GM12878 (cell line): Measurements from ENCODE around the gene SMPD2. TPM values are rescaled to one million over a fixed set of nuclear protein-coding genes. Genes with fewer than 3 reads are reported as not detected.

Source experiments
- ATAC-seq: fragments of 200-7000 bp; cut with Tn5 transposase; 3 replicates; pipeline ENCODE4 v1.9.1; 2020; ENCODE audit warnings: mild to moderate bottlenecking, moderate library complexity
- BruUV-seq: library from RNA; stranded (reverse); fragments of 400-500 nt; replicated peaks from 2 replicates; lab custom pipeline; 2021; lab: Mats Ljungman, UMichigan
- CTCF ChIA-PET: fragments of 300-600 bp; sonication (Branson Sonifier 250); formaldehyde crosslinking; extraction: SDS; loops from one replicate; lab custom pipeline; 2021; ENCODE audit warnings: inconsistent platforms; lab: Yijun Ruan, JAX
- POLR2A ChIA-PET: fragments of 350-600 bp; formaldehyde crosslinking; extraction: SDS; loops from one replicate; lab custom pipeline; 2021; ENCODE audit warnings: inconsistent platforms; lab: Charles Lee
- RAD21 ChIA-PET: fragments of 300-600 bp; sonication (Branson Sonifier 250); formaldehyde crosslinking; loops from one replicate; lab custom pipeline; 2023; ENCODE audit warnings: antibody characterized with exemption; ENCODE audit not compliant: unreplicated experiment; lab: Charles Lee
- SMC1A ChIA-PET: fragments of 300-600 bp; sonication (Branson Sonifier 250); formaldehyde crosslinking; loops from one replicate; lab custom pipeline; 2023; ENCODE audit not compliant: unreplicated experiment, uncharacterized antibody; lab: Charles Lee
- DNase-seq: peaks from one replicate; pipeline ENCODE4 v3.0.0-alpha.2; 2011; ENCODE audit warnings: low read depth, low spot score
- FAIRE-seq: peaks from 3 replicates; lab custom pipeline; 2011; peaks lifted over from hg19 to GRCh38; lab: Jason Lieb, UNC
- H2AFZ ChIP-seq: 2 replicates; pipeline ENCODE4 v1.6.0; 2011; ENCODE audit warnings: low read depth, low read length, control low read depth; ENCODE audit not compliant: control insufficient read depth
- H3K27ac ChIP-seq: 2 replicates; pipeline ENCODE4 v1.5.1; 2011; ENCODE audit warnings: control low read depth; ENCODE audit not compliant: control insufficient read depth, insufficient read depth
- H3K27me3 ChIP-seq, 2 experiments: replicated peaks in 1 of 2; 2 replicates each; pipeline versions ENCODE4 v1.6.0 to v1.6.1; 2011; ENCODE audit warnings: low read length in 1 of 2; ENCODE audit not compliant: control insufficient read depth in 2 of 2, insufficient read depth in 2 of 2
- H3K36me3 ChIP-seq, 2 experiments: 2 replicates each; pipeline ENCODE4 v1.5.1; 2011; ENCODE audit warnings: low read length in 1 of 2; ENCODE audit not compliant: control insufficient read depth in 2 of 2, insufficient read depth in 2 of 2
- H3K4me1 ChIP-seq: 2 replicates; pipeline ENCODE4 v1.6.1; 2011; ENCODE audit warnings: mild to moderate bottlenecking, low read length, moderate library complexity, mixed read lengths; ENCODE audit not compliant: control insufficient read depth, insufficient read depth
- H3K4me2 ChIP-seq: 2 replicates; pipeline ENCODE4 v1.6.0; 2011; ENCODE audit warnings: control low read depth; ENCODE audit not compliant: control insufficient read depth, insufficient read depth
- H3K4me3 ChIP-seq: fragments of 200-600 bp; sonication (generic); 2 replicates; pipeline ENCODE4 v1.5.1; 2016
- H3K79me2 ChIP-seq: 2 replicates; pipeline ENCODE4 v1.6.0; 2011; ENCODE audit warnings: low read length; ENCODE audit not compliant: control insufficient read depth, insufficient read depth
- H3K9ac ChIP-seq: 2 replicates; pipeline ENCODE4 v1.8.0; 2011; ENCODE audit warnings: low read length, control low read depth, mixed read lengths; ENCODE audit not compliant: control insufficient read depth, insufficient read depth
- H3K9me3 ChIP-seq: replicated peaks from 3 replicates; pipeline ENCODE4 v1.5.1; 2011; ENCODE audit warnings: mild to moderate bottlenecking, low read length; ENCODE audit not compliant: control insufficient read depth, insufficient read depth
- H4K20me1 ChIP-seq: 2 replicates; pipeline ENCODE4 v1.6.0; 2011; ENCODE audit not compliant: control insufficient read depth, insufficient read depth
- IKZF1 ChIP-seq: fragments of 450-650 bp; conservative IDR thresholded peaks from 2 replicates; pipeline ENCODE4 v1.6.1; 2017; ENCODE audit warnings: antibody characterized with exemption, mild to moderate bottlenecking
- KDM1A ChIP-seq: fragments of 200-600 bp; sonication (generic); IDR thresholded peaks from 2 replicates; pipeline ENCODE4 v1.6.1; 2016; ENCODE audit warnings: borderline replicate concordance
- NR2F1 ChIP-seq: fragments of 450-650 bp; conservative IDR thresholded peaks from 2 replicates; pipeline ENCODE4 v1.6.1; 2017; ENCODE audit warnings: mild to moderate bottlenecking
- PAX8 ChIP-seq: fragments of 450-650 bp; IDR thresholded peaks from 2 replicates; pipeline ENCODE4 v1.6.1; 2017; ENCODE audit warnings: mild to moderate bottlenecking, moderate library complexity
- WGBS: methylation state at CpG from one replicate; pipeline ENCODE4 v1.1.6; 2016; ENCODE audit warnings: low lambda C conversion rate; ENCODE audit not compliant: insufficient replicate concordance, insufficient coverage; ENCODE audit errors: missing lambda C conversion rate; 5-methylcytosine and 5-hydroxymethylcytosine counted together
- in situ Hi-C: fragments of 300-500 bp; cut with MboI; formaldehyde crosslinking; loops from 9 replicates; pipeline ENCODE4 v1.14.3; 2018; ENCODE audit warnings: mixed read lengths
- intact Hi-C: fragments of 100-400 bp; cut with micrococcal nuclease; formaldehyde crosslinking; loops from one replicate; pipeline ENCODE4 v1.14.2; 2022; ENCODE audit not compliant: unreplicated experiment
- polyA plus RNA-seq, 11 experiments: library from polyadenylated mRNA; depleted of rRNA in 4 of 11; unstranded in 6 of 11; stranded (reverse) in 5 of 11; fragments of >200 nt; fragmentation: Nextera tagmentation in 4 of 11; fragmentation: Illumina TruSeq in 1 of 11; extraction: Ambion mirVana in 4 of 11; extraction: Trizol in 1 of 11; gene quantifications; 1 replicate in 1 of 11; 2 replicates in 10 of 11; pipeline versions ENCODE4 v1.2.1 to v1.2.3, GENCODE V29; 2011 to 2016; ENCODE audit warnings: inconsistent platforms in 2 of 11, missing spikeins in 2 of 11, low read depth in 1 of 11
- total RNA-seq, 4 experiments: library from RNA; depleted of rRNA in 3 of 4; stranded (reverse); fragments of >200 nt in 3 of 4; fragmentation: Illumina TruSeq in 1 of 4; extraction: Trizol in 1 of 4; gene quantifications; 2 replicates each; pipeline versions ENCODE4 v1.2.1 to v1.2.3, GENCODE V29; 2013 to 2021

SMPD2 gene
- total and polyA plus RNA-seq, 10 of the 15 experiments (the other 5 are each of a cell fraction or from before 2014, with no cell fraction given), result 0.06 to 15.4 (median 9.7) TPM

GRCh38 chr6:109469591-109470189, 29.2 kb downstream of the SMPD2 start (continued):
- TF ChIP-seq KDM1A, result no peak

GRCh38 chr6:109471105-109471810, 30.7 kb downstream of the SMPD2 start:
- Histone ChIP-seq H3K36me3 (peaks cover 12 to 24% of the 10 kb centered on the region in 2 experiments), H3K9ac (no peak overlapping the region), H3K79me2 (peaks cover 33% of the 10 kb centered on the region), H3K27ac (peak overlapping the region; percentile 62)
- RAD21 ChIA-PET, result interaction anchor here (1.8 to 2.5 kb wide), 2 partner anchors 11 to 20 kb away, joined by 6 to 12 read pairs; no protein-coding TSS in a partner anchor
- POLR2A ChIA-PET, result interaction anchor here (0.6 to 1.0 kb wide), 2 partner anchors 15 to 105 kb away, joined by 3 to 4 read pairs; partner anchors contain the start of gene MICAL1
- BruUV-seq, result no TSS peak
- in situ Hi-C loops, result no loop called here
- CTCF ChIA-PET, result interaction anchor here (1.7 to 3.0 kb wide), 5 partner anchors 8 to 17 kb away, joined by 5 to 13 read pairs (median 7); partner anchors contain the start of gene ZBTB24
- intact Hi-C loops, result loop anchor here (10.0 kb wide), 1 partner anchor 714 kb away; the partner anchor contains the start of gene CDC40
- FAIRE-seq (no peak), DNase-seq (no peak), ATAC-seq (no peak)
- no peak for TF ChIP-seq PAX8
- peak; percentile 27; the same call in 1 of the 2 replicates for TF ChIP-seq NR2F1
- TF ChIP-seq IKZF1, result 0 out of 2 replicates have a peak, but pooled peaks have one; percentile 10
- TF ChIP-seq, all 136 proteins: peak for 2
- Histone ChIP-seq H2AFZ (no peak overlapping the region), H3K4me2 (no peak overlapping the region), H3K4me3 (no peak overlapping the region), H3K4me1 (peaks cover 28% of the 10 kb centered on the region), H3K9me3 (no peaks in the 10 kb centered on the region), H4K20me1 (no peaks in the 10 kb centered on the region; the same call in 1 of the 2 replicates), H3K27me3 (no peaks in the 10 kb centered on the region)
- SMC1A ChIA-PET, result interaction anchor here (0.6 to 3.0 kb wide), 4 partner anchors 8 to 100 kb away, joined by 3 to 16 read pairs (median 6); no protein-coding TSS in a partner anchor
- 93% methylated on average over 5 of the region's 5 CpGs for WGBS
